ENCODE results near the gene BFAR.
A peak's percentile ranks its signal among the peaks of the same experiment; 100 is the strongest.
"Not testable (repeated sequence)": the region's sequence is repeated elsewhere in the genome, so short reads cannot be mapped to it uniquely, and the experiment has no call there.

The BFAR gene

DNA sequence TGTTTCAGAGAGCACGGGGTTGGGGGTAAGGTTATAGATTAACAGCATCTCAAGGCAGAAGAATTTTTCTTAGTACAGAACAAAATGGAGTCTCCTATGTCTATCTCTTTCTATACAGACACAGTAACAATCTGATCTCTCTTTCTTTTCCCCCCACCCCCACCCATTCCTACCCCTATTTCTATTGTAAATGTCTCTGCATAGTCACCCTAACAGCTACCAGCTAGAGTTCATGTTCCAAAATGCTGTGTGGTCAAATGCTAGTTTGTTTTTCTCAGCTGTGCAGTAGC is 4.1 kb downstream of the BFAR start:
- H3K4me2 ChIP-seq (ENCODE audit: low read length), result peak overlapping the region; percentile 15
- not testable (repeated sequence) for H3K27me3 ChIP-seq (ENCODE audit: control insufficient read depth, insufficient read depth, low read length); H3K9ac ChIP-seq (ENCODE audit: low read depth, low read length); H3K9me3 ChIP-seq (replicated peaks; ENCODE audit: low read length); H3K4me3 ChIP-seq (ENCODE audit: low read length)
- peaks cover 15% of the 10 kb centered on the region for H3K4me1 ChIP-seq (ENCODE audit: control insufficient read depth, insufficient read depth, low read length)
- H3K36me3 ChIP-seq (ENCODE audit: insufficient read depth, low read length), result peaks cover 27% of the 10 kb centered on the region

DNA sequence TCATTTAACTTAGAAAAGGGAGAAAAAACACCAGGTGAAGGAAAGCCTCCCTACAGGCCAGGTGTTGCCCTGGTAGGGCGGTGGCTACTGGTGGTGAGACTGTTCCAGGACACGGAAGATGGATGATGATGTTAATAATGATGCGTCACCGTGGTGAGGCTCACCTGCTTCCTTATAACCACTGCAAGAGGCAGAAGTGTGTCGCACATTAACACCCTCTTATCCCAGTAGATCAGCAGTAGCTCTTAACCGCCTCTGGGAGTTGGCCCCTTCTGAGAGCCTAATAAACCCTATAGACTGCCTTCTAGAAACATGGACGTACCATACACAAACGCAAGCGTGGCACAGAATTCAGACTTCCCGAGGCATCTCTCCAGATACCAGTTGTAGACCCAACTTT is 7.8 kb downstream of the BFAR start:
- Histone ChIP-seq H3K9me3 (replicated peaks; ENCODE audit: low read length) (no peaks in the 10 kb centered on the region), H3K4me1 (ENCODE audit: control insufficient read depth, insufficient read depth, low read length) (no peaks in the 10 kb centered on the region), H3K9ac (ENCODE audit: low read depth, low read length) (no peak overlapping the region), H3K36me3 (ENCODE audit: insufficient read depth, low read length) (peaks cover 41% of the 10 kb centered on the region), H3K27me3 (ENCODE audit: control insufficient read depth, insufficient read depth, low read length) (no peaks in the 10 kb centered on the region), H3K4me3 (ENCODE audit: low read length) (no peak overlapping the region), H3K4me2 (ENCODE audit: low read length) (no peak overlapping the region)

DNA sequence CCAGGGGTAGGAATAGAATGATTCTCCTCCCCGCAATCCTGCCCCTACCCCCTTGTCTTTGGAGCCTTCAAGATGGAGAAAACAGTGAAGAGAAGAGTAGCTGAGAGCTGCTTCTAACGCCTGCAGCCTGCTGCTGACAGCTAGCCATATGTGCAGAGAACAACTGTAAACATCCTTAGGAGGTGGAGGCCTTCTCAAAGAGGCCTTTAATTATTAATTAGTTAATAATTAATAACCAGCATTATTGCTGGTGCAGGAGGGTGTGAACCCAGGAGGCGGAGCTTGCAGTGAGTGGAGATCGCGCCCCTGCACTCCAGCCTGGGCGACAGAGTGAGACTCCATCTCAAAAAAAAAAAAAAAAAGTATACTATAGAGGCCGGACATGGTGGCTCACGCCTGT is 8.5 kb downstream of the BFAR start:
- Histone ChIP-seq H3K36me3 (ENCODE audit: insufficient read depth, low read length) (peaks cover 45% of the 10 kb centered on the region), H3K9ac (ENCODE audit: low read depth, low read length) (no peak overlapping the region)

DNA sequence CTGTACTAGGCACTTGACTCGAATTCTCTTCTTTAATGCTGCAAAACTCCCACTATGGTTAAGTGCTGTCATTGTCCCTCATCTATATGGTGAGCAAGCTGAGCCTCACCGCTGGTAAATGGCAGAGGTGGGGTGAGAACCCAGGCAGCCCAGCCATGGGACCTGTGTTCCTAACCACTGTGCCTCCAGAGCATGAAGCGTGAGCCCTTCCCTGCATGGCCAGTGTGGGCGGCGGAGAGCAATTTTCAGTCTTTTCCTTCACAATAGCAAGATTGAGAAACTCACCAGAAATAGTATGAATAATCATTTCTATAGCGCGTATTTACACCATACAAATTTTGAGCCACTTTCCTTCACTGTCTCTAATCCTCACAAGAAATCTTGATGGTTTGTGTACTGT is 9.2 kb downstream of the BFAR start:
- Histone ChIP-seq H3K4me3 (ENCODE audit: low read length) (no peak overlapping the region), H3K27me3 (ENCODE audit: control insufficient read depth, insufficient read depth, low read length) (no peaks in the 10 kb centered on the region), H3K36me3 (ENCODE audit: insufficient read depth, low read length) (peaks cover 45% of the 10 kb centered on the region), H3K4me1 (ENCODE audit: control insufficient read depth, insufficient read depth, low read length) (no peaks in the 10 kb centered on the region), H3K9ac (ENCODE audit: low read depth, low read length) (no peak overlapping the region), H3K4me2 (ENCODE audit: low read length) (no peak overlapping the region), H3K9me3 (replicated peaks; ENCODE audit: low read length) (no peaks in the 10 kb centered on the region)

More for the DNA sequence above, 8.5 kb downstream of the BFAR start:
- no peaks in the 10 kb centered on the region for H3K9me3 ChIP-seq (replicated peaks; ENCODE audit: low read length)
- no peaks in the 10 kb centered on the region for H3K4me1 ChIP-seq (ENCODE audit: control insufficient read depth, insufficient read depth, low read length)
- H3K4me2 ChIP-seq (ENCODE audit: low read length), result no peak overlapping the region
- no peaks in the 10 kb centered on the region for H3K27me3 ChIP-seq (ENCODE audit: control insufficient read depth, insufficient read depth, low read length)
- no peak overlapping the region for H3K4me3 ChIP-seq (ENCODE audit: low read length)

DNA sequence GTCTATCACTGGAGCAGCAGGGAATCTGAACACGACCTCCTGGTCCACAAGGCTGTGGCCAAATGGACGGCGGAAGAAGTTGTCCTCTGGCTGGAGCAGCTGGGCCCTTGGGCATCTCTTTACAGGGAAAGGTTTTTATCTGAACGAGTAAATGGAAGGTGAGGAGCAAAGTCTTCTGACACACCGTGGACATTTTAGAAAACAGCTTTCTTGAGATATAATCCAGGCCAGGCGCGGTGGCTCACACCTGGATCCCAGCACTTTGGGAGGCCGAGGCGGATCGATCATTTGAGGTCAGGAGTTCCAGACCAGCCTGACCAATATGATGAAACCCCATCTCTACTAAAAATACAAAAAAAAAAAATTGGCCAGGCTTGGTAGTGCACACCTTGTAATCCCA is 17.1 kb downstream of the BFAR start:
- no peaks in the 10 kb centered on the region for H3K27me3 ChIP-seq (ENCODE audit: control insufficient read depth, insufficient read depth, low read length)
- peaks cover 64% of the 10 kb centered on the region for H3K36me3 ChIP-seq (ENCODE audit: insufficient read depth, low read length)
- H3K9ac ChIP-seq (ENCODE audit: low read depth, low read length), result no peak overlapping the region
- no peak overlapping the region for H3K4me3 ChIP-seq (ENCODE audit: low read length)
- H3K9me3 ChIP-seq (replicated peaks; ENCODE audit: low read length), result no peaks in the 10 kb centered on the region
- no peak overlapping the region for H3K4me2 ChIP-seq (ENCODE audit: low read length)
- H3K4me1 ChIP-seq (ENCODE audit: control insufficient read depth, insufficient read depth, low read length), result no peaks in the 10 kb centered on the region

DNA sequence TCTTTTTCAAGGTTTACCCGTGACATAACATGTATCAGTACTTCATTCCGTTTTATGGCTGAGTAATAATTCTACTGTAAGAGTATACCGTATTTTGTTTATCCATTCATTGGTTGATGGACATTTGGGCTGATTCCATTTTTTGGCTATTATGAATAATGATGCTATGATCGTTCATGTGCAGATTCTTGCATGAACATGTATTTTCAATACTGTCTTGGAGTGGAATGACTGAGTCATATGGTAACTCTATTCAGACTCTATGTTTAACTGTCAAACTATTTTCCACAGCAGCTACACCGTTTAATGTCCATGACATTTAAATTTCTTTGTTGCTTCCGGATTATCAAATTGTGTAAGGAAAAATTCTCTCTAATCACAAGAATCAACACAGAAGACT is 17.9 kb downstream of the BFAR start:
- H3K36me3 ChIP-seq (ENCODE audit: insufficient read depth, low read length), result peaks cover 60% of the 10 kb centered on the region

DNA sequence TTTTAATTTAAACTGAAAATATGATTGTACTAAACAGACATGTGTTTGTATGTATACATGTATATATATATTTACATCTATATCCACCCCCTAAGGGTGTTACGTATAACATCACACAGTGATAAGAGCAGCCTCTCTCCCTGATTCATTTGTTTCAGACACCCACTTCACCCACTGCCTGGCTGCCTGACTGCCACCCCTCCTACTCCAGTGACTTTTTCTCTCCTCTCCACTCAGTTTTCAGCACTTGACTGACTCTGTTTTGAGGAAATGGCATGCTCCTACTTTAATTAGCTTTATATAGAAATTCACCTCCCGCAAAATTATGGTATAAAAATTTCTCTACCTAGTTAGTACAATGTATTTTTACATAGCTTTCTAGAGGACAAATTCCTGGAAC is 20.0 kb downstream of the BFAR start:
- Histone ChIP-seq H3K4me2 (ENCODE audit: low read length) (no peak overlapping the region), H3K36me3 (ENCODE audit: insufficient read depth, low read length) (peaks cover 61% of the 10 kb centered on the region), H3K4me1 (ENCODE audit: control insufficient read depth, insufficient read depth, low read length) (no peaks in the 10 kb centered on the region), H3K4me3 (ENCODE audit: low read length) (no peak overlapping the region), H3K27me3 (ENCODE audit: control insufficient read depth, insufficient read depth, low read length) (no peaks in the 10 kb centered on the region), H3K9ac (ENCODE audit: low read depth, low read length) (no peak overlapping the region), H3K9me3 (replicated peaks; ENCODE audit: low read length) (no peaks in the 10 kb centered on the region)

More for the DNA sequence above, 17.9 kb downstream of the BFAR start:
- Histone ChIP-seq H3K9ac (ENCODE audit: low read depth, low read length) (no peak overlapping the region), H3K27me3 (ENCODE audit: control insufficient read depth, insufficient read depth, low read length) (no peaks in the 10 kb centered on the region), H3K9me3 (replicated peaks; ENCODE audit: low read length) (no peaks in the 10 kb centered on the region), H3K4me1 (ENCODE audit: control insufficient read depth, insufficient read depth, low read length) (no peaks in the 10 kb centered on the region), H3K4me3 (ENCODE audit: low read length) (no peak overlapping the region), H3K4me2 (ENCODE audit: low read length) (no peak overlapping the region)

DNA sequence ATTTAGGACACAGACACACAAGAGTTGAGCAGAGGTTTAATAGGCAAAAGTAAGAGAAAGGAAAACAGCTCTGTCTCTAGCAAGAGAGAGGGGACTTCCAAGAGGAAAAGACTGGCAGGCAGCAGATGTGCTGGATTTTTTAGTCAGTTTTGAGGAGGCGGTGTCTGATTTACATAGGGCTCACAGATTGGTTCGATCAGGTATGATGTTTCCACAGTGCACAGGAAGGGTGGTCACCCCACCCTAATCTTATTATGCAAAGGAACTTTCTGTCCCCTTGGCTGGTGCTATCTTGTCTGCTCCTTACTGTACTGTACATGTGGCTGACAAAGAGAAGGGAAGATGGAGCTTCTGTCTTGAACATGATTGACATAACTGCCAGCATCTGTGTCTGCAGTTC is 25.3 kb downstream of the BFAR start:
- H3K4me3 ChIP-seq (ENCODE audit: low read length), result no peak overlapping the region
- H3K4me2 ChIP-seq (ENCODE audit: low read length), result no peak overlapping the region
- no peak overlapping the region for H3K9ac ChIP-seq (ENCODE audit: low read depth, low read length)
- peaks cover 38% of the 10 kb centered on the region for H3K36me3 ChIP-seq (ENCODE audit: insufficient read depth, low read length)
- H3K9me3 ChIP-seq (replicated peaks; ENCODE audit: low read length), result no peaks in the 10 kb centered on the region
- no peaks in the 10 kb centered on the region for H3K27me3 ChIP-seq (ENCODE audit: control insufficient read depth, insufficient read depth, low read length)
- no peaks in the 10 kb centered on the region for H3K4me1 ChIP-seq (ENCODE audit: control insufficient read depth, insufficient read depth, low read length)

DNA sequence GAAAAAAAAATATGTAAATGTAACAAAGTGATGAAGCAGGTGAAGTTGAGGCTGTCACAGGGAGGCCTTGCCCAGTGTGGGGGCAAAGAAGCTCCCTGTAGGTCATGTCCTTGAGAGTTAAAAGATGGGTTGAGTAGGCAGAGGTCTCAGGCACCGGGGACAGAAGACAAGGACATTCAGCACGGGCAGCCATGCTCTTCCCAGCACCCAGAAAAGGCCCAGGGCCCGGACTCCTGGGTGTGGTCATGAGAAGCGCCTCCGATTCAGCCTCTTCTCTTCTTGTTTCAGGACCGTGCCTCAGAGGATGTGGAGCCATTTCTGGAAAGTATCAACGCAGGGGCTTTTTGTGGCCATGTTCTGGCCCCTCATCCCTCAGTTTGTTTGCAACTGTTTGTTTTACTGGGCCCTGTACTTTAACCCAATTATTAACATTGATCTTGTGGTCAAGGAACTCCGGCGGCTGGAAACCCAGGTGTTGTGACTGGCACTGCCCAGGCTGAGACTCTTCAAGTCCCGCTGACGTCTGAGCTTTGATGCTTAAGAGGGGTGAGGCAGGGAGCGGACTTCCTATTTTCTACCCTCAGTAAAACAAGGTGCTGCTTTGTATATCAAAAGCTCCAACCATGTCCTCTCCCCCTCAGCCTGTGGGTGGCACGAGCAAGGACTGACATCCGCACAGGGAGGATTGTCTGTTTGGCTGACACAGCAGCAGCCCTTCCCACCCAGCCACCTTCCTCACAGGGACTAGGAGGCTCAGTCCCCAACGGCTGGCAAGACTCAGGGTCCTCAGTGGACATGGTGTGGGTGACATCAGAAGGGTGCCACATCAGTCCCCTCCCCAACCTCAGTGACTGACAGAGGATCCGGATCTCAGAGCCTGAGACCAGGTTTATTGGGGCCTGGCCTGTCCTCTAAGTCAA is 34.9 kb downstream of the BFAR start:
- Histone ChIP-seq H3K4me3 (ENCODE audit: low read length) (no peak overlapping the region), H3K9me3 (replicated peaks; ENCODE audit: low read length) (no peaks in the 10 kb centered on the region), H3K4me1 (ENCODE audit: control insufficient read depth, insufficient read depth, low read length) (no peaks in the 10 kb centered on the region), H3K36me3 (ENCODE audit: insufficient read depth, low read length) (peaks cover 50% of the 10 kb centered on the region), H3K27me3 (ENCODE audit: control insufficient read depth, insufficient read depth, low read length) (no peaks in the 10 kb centered on the region), H3K4me2 (ENCODE audit: low read length) (no peak overlapping the region), H3K9ac (ENCODE audit: low read depth, low read length) (no peak overlapping the region)

DNA sequence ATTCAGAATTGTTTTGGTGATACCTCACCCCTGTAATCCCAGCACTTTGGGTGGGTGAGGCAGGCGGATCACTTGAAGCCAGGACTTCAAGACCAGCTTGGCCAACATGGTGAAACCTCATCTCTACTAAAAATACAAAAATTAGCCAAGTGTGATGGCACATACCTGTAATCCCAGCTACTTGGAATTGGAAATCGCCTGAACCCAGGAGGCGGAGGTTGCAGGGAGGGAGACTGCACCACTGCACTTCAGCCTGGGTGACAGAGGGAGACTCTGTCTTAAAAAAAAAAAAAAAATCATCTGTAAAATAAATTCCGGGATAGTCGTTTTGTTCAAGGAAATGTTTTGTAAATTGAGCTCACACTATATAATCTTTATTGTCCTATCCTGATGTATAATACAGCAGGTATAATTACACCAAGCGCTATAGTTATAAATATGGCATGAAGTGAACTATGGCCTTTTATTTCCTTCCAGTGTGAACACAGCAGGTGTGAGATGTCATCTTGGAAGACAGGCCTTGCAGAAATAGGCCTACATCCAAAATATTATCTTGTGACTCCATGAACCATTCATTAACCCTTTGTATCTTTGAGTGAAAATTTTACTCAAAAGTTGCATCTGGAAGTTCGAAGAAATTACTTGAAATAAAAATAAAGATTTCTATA is 35.9 kb downstream of the BFAR start:
- Histone ChIP-seq H3K4me2 (ENCODE audit: low read length) (no peak overlapping the region), H3K9me3 (replicated peaks; ENCODE audit: low read length) (no peaks in the 10 kb centered on the region), H3K9ac (ENCODE audit: low read depth, low read length) (no peak overlapping the region), H3K4me3 (ENCODE audit: low read length) (no peak overlapping the region), H3K36me3 (ENCODE audit: insufficient read depth, low read length) (peaks cover 45% of the 10 kb centered on the region), H3K4me1 (ENCODE audit: control insufficient read depth, insufficient read depth, low read length) (no peaks in the 10 kb centered on the region), H3K27me3 (ENCODE audit: control insufficient read depth, insufficient read depth, low read length) (no peaks in the 10 kb centered on the region)

DNA sequence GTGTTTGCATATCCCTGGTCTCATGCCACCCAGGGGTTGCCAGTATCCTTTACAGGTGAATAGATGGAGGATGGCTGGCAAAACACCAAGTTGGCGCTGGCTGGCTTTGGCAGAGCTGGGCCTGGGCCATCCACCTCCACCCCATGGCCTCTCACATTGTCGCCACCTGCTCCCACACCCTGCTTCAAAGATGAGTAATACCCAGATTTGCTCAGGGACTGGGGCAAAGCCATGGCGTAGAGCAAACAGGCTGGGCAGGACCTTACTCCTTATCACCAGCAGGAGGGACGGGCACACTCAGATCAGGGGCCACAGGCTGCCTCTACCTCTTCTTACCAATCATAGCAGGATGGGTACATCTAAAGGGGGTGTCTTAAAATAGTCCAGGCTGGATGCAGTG is 37.0 kb downstream of the BFAR start:
- no peak overlapping the region for H3K9ac ChIP-seq (ENCODE audit: low read depth, low read length)
- peaks cover 37% of the 10 kb centered on the region for H3K36me3 ChIP-seq (ENCODE audit: insufficient read depth, low read length)
- H3K4me3 ChIP-seq (ENCODE audit: low read length), result no peak overlapping the region
- no peaks in the 10 kb centered on the region for H3K27me3 ChIP-seq (ENCODE audit: control insufficient read depth, insufficient read depth, low read length)
- no peaks in the 10 kb centered on the region for H3K4me1 ChIP-seq (ENCODE audit: control insufficient read depth, insufficient read depth, low read length)
- H3K4me2 ChIP-seq (ENCODE audit: low read length), result no peak overlapping the region
- no peaks in the 10 kb centered on the region for H3K9me3 ChIP-seq (replicated peaks; ENCODE audit: low read length)
